Stimulated activated naive CD4-positive, alpha-beta T cell treated with Interleukin-2 at 50 U/mL for 16 hours (primary cell): Measurements from ENCODE around the gene JAKMIP2.
"Not testable (repeated sequence)": the region's sequence is repeated elsewhere in the genome, so short reads cannot be mapped to it uniquely, and the experiment has no call there.

Experiments used
- DNase-seq: peaks from one replicate; lab custom pipeline; 2025; lab: John Stamatoyannopoulos, UW

JAKMIP2 gene

GRCh38 chr5:147746986-147747385 lies 35.5 kb downstream of the JAKMIP2 start:
- no peak for DNase-seq

GRCh38 chr5:147743678-147744374 lies 38.7 kb downstream of the JAKMIP2 start:
- DNase-seq: no peak

- no peak for DNase-seq
Measured at GRCh38 chr5:147743012-147743411, 39.5 kb downstream of the JAKMIP2 start.

- no peak for DNase-seq
Measured at GRCh38 chr5:147742151-147742550, 40.4 kb downstream of the JAKMIP2 start.

- no peak for DNase-seq
Measured at GRCh38 chr5:147740864-147741263, 41.7 kb downstream of the JAKMIP2 start.

- DNase-seq: no peak
Measured at GRCh38 chr5:147737921-147738320, 44.6 kb downstream of the JAKMIP2 start.

- no peak for DNase-seq
Measured at GRCh38 chr5:147735621-147736125, 46.9 kb downstream of the JAKMIP2 start.

GRCh38 chr5:147734894-147735293 lies 47.6 kb downstream of the JAKMIP2 start:
- DNase-seq: no peak

GRCh38 chr5:147733075-147733474 lies 49.5 kb downstream of the JAKMIP2 start:
- DNase-seq: no peak

- no peak for DNase-seq
Measured at GRCh38 chr5:147732291-147732883, 50.1 kb downstream of the JAKMIP2 start.

GRCh38 chr5:147731431-147732290 lies 50.9 kb downstream of the JAKMIP2 start:
- no peak for DNase-seq

- no peak for DNase-seq
Measured at GRCh38 chr5:147727200-147727599, 55.3 kb downstream of the JAKMIP2 start.

- not testable (repeated sequence) for DNase-seq
Measured at GRCh38 chr5:147721191-147721960, 61.2 kb downstream of the JAKMIP2 start.

GRCh38 chr5:147713550-147714295 lies 68.8 kb downstream of the JAKMIP2 start:
- no peak for DNase-seq

- DNase-seq: no peak
Measured at GRCh38 chr5:147712598-147712997, 69.9 kb downstream of the JAKMIP2 start.

- DNase-seq: no peak
Measured at GRCh38 chr5:147712019-147712418, 70.5 kb downstream of the JAKMIP2 start.

- no peak for DNase-seq
Measured at GRCh38 chr5:147711019-147711418, 71.5 kb downstream of the JAKMIP2 start.

- DNase-seq: no peak
Measured at GRCh38 chr5:147708708-147709107, 73.8 kb downstream of the JAKMIP2 start.

GRCh38 chr5:147704544-147704943 lies 78.0 kb downstream of the JAKMIP2 start:
- no peak for DNase-seq

GRCh38 chr5:147701468-147701867 lies 81.1 kb downstream of the JAKMIP2 start:
- no peak for DNase-seq

GRCh38 chr5:147699496-147700088 lies 82.9 kb downstream of the JAKMIP2 start:
- DNase-seq: no peak
